Endometrium (tissue), 2 donors: ENCODE data around the gene CACNA1H.
"Not testable (repeated sequence)": the region's sequence is repeated elsewhere in the genome, so short reads cannot be mapped to it uniquely, and the experiment has no call there.

Experiments used
- FAIRE-seq: peaks from 2 replicates; lab custom pipeline; 2012; peaks lifted over from hg19 to GRCh38; lab: Jason Lieb, UNC
- donor health status: control.
- donor health status: control.

CACNA1H gene

DNA sequence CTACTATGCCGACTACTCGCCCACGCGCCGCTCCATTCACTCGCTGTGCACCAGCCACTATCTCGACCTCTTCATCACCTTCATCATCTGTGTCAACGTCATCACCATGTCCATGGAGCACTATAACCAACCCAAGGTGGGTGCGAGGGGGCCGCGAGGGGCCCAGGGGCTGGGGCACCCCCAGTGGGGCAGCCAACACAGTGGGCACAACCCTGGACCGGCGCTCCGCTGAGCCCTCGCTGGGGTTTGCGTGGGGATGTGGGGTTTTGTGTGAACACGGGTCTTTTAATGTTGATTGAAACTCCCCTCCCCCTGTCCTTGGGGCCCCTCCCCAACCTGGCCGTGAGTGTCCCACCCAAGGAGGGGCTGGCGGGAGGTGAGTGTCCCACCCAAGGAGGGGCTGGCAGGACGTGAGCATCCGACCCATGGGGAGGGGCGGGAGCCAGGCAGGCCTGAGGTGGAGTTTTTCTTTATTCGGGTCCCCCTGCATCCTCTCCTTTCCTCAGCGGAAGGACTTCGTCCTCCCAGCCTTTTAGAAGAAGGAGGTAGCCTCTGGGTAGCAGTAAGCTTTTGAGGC is 61.0 kb downstream of the CACNA1H start:
- no peak for FAIRE-seq

GRCh38 chr16:1214719-1215118 is 61.8 kb downstream of the CACNA1H start:
- FAIRE-seq, result no peak

DNA sequence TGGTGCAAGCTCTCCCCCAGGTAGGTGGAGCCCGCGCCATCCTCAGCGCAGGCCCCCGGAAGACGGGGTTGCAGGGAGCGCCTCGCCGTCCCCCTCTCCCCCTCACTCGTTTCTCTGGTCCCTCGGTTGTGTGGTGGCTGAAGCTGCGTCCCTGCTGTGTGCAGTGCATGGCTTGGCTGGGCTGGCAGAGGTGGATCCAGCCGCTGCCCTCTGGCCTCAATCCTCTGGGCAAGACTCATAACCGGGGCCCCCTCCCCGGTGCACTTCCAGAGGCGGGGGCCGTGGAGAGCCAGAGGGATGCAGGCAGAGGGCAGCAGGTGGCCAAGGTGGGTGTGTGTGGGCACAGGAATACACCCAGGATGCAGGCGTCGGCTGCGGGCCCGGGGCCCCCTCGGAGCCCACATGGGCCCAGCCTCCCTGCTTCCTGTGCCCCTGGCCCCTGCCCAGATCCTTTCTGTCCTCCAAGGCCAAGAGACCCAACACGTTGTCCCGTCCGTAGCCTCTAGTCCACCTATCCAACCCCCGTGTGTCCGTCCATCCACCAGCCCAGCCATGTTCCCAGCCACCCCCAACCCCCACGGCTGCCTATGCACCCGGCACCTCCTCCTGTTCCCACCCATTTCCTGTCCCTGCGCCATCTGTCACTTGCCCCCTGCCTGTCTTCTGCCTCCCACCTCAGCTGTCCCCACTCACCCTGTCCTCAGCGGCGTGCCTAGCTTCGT is 62.8 kb downstream of the CACNA1H start:
- no peak for FAIRE-seq

DNA sequence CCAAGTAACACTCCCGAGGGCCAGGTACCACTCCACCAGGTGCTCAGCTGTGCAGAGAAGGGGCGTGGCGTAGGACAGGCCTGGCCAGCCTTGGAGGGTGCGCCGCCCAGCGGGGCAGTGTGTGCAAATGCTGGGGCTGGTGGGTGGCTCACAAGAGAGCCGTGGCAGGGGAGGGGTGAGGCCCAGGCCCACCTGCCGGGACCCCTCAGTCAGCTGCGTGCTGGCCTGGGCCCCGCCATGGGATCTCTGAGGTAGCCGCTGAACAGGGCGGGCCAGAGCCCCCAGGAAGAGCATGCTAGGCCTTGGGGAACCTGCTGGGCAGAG is 63.4 kb downstream of the CACNA1H start:
- no peak for FAIRE-seq

GRCh38 chr16:1216681-1217400 is 63.9 kb downstream of the CACNA1H start:
- no peak for FAIRE-seq

GRCh38 chr16:1217526-1217925 is 64.6 kb downstream of the CACNA1H start:
- FAIRE-seq, result no peak

DNA sequence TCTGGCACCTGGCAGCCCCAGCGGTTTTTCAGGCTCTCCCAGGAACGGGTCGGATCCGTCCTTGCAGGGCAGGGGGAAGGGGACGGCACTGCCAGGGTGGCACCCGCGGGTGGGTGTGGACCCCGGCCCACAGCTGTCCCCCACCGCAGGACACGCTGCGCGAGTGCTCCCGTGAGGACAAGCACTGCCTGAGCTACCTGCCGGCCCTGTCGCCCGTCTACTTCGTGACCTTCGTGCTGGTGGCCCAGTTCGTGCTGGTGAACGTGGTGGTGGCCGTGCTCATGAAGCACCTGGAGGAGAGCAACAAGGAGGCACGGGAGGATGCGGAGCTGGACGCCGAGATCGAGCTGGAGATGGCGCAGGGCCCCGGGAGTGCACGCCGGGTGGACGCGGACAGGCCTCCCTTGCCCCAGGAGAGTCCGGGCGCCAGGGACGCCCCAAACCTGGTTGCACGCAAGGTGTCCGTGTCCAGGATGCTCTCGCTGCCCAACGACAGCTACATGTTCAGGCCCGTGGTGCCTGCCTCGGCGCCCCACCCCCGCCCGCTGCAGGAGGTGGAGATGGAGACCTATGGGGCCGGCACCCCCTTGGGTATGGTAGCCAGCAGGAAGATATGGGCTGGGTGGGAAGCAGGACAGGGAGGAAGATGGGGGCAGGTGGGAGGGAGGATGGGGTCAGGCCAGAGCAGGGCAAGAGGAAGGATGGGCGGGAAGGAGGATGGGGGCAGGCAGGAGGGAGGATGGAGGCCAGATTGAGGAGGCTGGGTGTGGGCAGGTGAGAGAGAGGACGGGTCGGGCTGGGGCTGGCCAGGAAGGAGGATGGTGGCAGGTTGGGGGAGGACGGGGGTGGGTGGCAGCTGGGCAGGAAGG is 65.4 kb downstream of the CACNA1H start:
- no peak for FAIRE-seq

DNA sequence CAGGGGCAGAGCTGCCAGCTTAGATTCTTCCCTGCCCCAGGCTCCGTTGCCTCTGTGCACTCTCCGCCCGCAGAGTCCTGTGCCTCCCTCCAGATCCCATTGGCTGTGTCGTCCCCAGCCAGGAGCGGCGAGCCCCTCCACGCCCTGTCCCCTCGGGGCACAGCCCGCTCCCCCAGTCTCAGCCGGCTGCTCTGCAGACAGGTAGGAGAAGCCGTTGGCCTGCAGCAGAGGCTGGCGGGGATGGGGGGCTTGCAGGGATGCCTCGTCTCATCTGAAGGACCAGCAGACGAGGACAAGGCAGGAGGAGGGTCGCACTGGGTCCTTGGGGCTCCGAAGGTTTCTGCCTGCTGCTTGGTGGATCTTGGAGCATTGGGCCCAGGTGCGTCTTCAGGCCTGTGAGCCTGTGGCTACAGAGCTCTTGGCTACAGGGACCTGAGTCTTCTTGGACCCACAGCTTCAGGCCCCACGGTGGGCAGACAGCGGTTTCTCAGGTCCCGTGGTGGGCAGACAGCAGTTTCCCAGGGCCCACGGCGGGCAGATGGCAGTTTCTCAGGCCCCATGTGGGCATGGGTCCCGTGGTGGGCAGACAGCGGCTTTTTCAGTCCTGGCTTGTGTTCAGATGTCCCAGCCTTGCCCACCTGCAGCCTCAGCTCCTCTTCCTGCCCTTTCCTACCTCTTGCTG is 66.2 kb downstream of the CACNA1H start:
- no peak for FAIRE-seq

GRCh38 chr16:1220098-1220728 is 67.3 kb downstream of the CACNA1H start:
- FAIRE-seq, result no peak

- FAIRE-seq, result no peak
These were observed 68.1 kb downstream of the CACNA1H start for GRCh38 chr16:1220841-1221627.

DNA sequence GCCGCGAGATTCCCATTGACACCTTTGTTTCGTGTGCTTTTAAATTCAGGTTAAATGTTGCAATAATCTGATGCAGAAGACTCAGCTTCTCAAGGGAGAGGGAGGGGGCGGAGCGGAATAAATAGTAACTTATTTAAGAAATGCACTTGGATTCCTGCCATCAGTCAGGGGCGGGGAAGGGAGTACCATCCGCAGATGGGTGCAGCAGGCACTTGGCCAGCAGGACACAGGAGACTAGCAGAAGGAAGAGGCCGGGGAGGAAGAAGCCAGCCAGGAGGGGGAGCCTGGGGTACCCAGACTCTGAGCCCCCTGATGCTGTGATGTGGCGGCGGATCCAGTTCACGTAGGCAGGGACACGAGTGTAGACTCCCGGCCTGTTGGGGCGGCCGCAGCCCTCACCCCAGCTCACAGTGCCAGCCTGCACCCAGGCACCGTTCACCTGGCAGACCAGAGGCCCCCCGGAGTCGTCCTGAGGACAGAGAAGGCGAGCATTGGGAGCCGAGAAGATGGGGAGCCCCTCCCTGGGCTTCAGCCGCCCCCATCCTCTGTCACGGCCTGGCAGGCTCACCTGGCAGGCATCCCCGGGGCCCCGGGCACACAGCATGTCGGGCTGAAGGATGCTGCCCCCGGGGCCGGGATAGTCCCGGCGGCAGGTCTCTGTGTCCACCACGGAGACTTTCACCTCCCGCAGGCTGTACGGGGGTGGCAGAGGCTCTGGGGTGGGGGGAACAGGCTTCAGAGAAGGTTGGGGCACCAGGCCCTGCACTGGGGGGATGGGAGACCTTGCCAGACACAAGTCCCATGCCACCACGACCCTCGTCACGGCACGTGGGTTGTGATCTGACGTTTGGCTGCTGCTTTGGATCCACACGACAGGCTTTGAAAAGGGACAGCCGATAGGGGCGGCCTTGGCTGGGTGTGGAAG is 69.0 kb downstream of the CACNA1H start:
- FAIRE-seq, result no peak

DNA sequence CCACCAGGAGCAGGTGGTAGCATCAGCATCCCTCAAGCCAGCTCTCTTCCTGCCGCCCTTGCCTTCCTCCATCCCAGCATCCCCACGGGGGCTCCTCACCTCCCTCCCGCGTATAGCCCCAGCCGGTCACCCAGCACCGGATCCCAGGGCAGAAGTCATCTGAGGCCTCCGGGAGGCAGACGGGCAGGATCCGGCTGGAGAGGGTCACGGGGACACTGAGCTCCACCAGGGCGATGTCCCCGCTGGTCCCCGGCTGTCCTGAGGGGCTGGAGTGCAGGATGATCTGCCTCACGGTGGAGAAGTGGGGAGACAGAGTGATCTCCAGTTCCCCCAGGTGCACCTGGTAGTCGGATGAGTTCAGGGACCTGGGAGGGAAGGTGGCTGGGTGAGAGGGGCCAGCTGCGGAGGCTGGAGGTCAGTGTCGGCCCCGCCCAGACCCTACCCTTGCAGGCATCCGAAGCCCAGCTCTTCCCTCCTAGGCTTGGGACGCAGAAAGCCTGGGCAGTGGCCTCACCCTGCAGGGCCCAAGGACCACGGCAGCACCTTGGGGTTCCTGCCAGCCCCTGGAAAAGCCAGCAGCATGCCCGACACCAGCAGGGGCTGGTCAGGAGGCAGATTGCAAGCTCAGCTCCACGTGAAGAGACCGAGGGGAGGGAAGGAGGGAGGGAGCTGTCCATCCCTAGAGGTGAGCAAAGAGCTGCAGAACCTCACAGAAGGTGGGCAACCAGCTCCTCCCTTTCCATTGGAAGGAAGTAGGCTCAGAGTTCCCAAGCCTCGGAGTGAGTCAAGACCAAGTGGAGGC is 69.8 kb downstream of the CACNA1H start:
- no peak for FAIRE-seq

DNA sequence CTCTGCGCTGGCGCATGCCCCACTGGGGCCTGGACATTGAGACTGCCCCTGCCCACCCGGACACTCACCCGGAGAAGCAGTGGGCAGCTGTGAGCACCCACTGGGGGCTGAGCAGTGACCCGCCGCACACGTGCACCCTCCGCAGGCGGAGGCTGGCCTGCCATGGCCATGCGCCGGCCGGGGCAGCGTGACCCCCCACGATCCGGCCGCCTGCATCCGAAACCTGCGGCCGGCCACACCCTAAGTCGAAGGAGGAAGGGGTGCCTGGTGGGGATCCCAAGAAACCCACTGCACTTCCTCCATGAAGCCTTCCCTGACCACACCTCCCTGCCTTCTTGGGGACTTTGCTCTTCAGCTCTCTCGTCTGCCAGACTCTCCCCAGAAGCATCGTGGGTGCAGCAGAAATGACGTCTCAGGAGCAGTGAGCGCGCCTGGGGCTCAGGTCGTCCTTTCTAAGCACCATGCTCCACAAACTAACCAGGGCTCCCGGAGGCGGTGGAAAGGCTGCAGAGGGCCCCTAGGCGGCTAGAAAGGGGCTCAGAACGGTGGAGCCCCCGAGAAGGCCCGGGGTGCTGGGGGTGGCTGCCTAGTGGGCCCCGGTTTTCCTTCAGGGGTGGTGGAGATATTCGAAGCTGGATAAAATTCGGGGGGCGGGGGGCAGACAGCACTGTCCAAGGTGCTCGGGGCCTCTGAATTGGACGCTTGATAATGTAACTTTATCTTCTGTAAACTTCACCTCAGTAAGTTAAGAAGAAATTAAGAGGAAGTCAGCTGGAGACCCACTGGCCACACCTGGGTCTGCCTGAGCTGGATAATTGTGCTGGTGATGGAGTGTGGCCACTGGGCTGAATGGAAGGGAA is 70.7 kb downstream of the CACNA1H start:
- FAIRE-seq, result no peak

- no peak for FAIRE-seq
These were observed 71.7 kb downstream of the CACNA1H start for GRCh38 chr16:1224558-1224957.

- FAIRE-seq, result no peak
These were observed 72.1 kb downstream of the CACNA1H start, which contains the start of gene TPSG1 for GRCh38 chr16:1225051-1225451. Gene TPSG1, minus strand, starts transcription at chr16:1225268. Its CDS starts 16 bp downstream, at chr16:1225252.

- not testable (repeated sequence) for FAIRE-seq
These were observed 72.9 kb downstream of the CACNA1H start for GRCh38 chr16:1225728-1226311.

DNA sequence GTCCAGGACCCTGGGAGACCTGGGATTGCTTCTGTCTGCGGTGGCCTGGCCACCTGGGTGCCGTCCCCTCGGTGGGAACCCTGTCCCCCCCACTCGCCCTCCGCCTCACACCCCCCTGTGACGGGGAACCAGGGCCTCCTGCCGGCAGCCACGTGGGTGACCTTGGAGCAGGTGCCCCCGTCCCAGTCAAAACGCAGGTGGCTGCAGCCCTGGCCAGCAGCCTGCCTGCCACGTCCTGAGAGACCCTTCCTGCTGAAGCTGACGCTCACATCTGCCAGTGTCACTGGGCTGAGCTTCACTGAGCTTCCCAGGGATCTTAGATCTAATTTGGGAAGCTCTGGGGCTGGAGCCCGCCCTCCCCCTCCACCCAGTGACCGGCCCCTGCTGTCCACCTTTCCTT is 73.8 kb downstream of the CACNA1H start:
- FAIRE-seq, result not testable (repeated sequence)
